ENCODE results near the gene BHMT2. TPM values are rescaled to one million over a fixed set of nuclear protein-coding genes. Genes with fewer than 3 reads are reported as not detected.

The BHMT2 gene
- total RNA-seq, 1 experiment from 2014 or later = 0.20 TPM

DNA sequence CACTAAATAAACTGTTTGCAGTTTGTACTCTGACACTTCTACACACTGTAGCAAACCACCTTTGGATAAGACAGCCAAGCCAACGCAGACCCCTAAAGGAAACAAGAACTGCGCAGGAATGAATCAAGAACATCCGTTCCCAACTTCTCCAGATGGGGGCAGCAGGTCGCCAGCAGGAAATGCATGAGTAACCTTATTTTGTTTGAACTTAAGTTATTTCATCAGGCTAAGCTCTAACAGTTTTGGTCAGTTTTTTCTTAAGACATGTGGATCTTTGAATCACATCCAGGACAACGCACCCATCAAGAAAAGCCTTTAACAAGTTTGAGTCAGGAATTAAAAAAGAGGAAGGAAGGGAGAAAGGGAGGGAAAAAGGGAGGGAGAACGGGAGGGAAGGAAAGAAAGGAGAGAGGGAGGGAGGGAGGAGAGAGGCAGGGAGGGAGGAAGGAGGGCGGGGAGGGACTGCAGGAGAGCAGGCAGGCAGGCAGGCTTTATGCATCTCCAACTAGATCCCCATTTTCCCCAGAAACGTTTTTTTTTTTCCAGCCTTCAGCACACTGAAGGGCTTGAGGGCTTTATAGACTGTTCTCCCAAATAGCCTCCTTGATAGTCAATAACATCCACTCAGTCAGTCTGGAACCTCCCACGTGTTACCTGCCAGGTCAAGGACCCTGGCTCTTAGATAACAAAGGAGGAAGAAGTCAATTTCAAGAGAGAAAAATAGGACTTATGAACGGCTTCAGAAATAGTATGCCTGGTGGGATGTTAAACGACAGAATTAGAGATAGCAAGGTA is 64.3 kb downstream of the BHMT2 start:
- peaks cover 5 to 16% of the 10 kb centered on the region in 2 experiments; a peak in 3 of 4 replicates for H3K4me1 ChIP-seq (ENCODE audit: control insufficient read depth in 1 of 2, insufficient read depth in 2 of 2, low read length in 2 of 2)
- H2AFZ ChIP-seq (ENCODE audit: low read depth, low read length, poor library complexity, severe bottlenecking) = peak overlapping the region; percentile 98
- H3K79me2 ChIP-seq (ENCODE audit: insufficient read depth, low read length) = no peaks in the 10 kb centered on the region
- no peaks in the 10 kb centered on the region for H3K27me3 ChIP-seq (ENCODE audit: insufficient read depth, low read length)
- ChIA-PET RAD21 (ENCODE audit: low non-redundant PET in 1 of 2, low total read pairs in 2 of 2, uncharacterized antibody in 2 of 2, unreplicated experiment in 2 of 2) (interaction anchor here (0.6 to 2.3 kb wide), 12 partner anchors 42 to 1273 kb away, joined by 3 to 44 read pairs (median 7); partner anchors contain the start of gene ARSB (in 1 of the 2)), CTCF (interaction anchor here (0.7 to 12.7 kb wide), 44 partner anchors 9 to 950 kb away, joined by 3 to 373 read pairs (median 5); partner anchors contain the start of gene ARSB), POLR2A (interaction anchor here (0.8 to 1.7 kb wide), 7 partner anchors 10 to 950 kb away, joined by 3 to 10 read pairs (median 4); no protein-coding TSS in a partner anchor)
- ATAC-seq (peak; percentile 89), DNase-seq (ENCODE audit: low read depth, low spot score) (peak; percentile 74)
- peak overlapping the region; percentile 78 for H3K4me2 ChIP-seq (ENCODE audit: low read length)
- intact Hi-C loops (cut with micrococcal nuclease) = loop anchor here (1.0 to 10.0 kb wide), 6 partner anchors 109 to 721 kb away; partner anchors contain the start of gene ARSB
- no peaks in the 10 kb centered on the region for H3K36me3 ChIP-seq (ENCODE audit: control insufficient read depth in 1 of 2, insufficient read depth in 2 of 2, low read length in 2 of 2)
- TF ChIP-seq EZH2 (IDR thresholded peaks at IDR 0.05) (no peak), SIN3A (IDR thresholded peaks at IDR 0.05; ENCODE audit: low read depth) (no peak), YY1 (IDR thresholded peaks at IDR 0.05; ENCODE audit: extremely low read depth, insufficient replicate concordance, low read depth, low read length) (no peak), CBX3 (IDR thresholded peaks at IDR 0.05; ENCODE audit: low read depth) (no peak), SRF (IDR thresholded peaks at IDR 0.05; ENCODE audit: low read depth) (no peak), POLR2AphosphoS5 (IDR thresholded peaks at IDR 0.05; ENCODE audit: low read depth, low read length) (no peak), FOSL1 (IDR thresholded peaks at IDR 0.05; ENCODE audit: low read depth) (no peak), POLR2A (IDR thresholded peaks at IDR 0.05; ENCODE audit: borderline replicate concordance, extremely low read depth, insufficient read depth, insufficient read length) (no peak), CEBPB (IDR thresholded peaks at IDR 0.05; ENCODE audit: low read depth) (0 out of 2 replicates have a peak, but pooled peaks have one; percentile 30), ELF1 (IDR thresholded peaks at IDR 0.05; ENCODE audit: borderline replicate concordance, low read depth) (no peak), EGR1 (IDR thresholded peaks at IDR 0.05; ENCODE audit: low read depth) (0 out of 2 replicates have a peak, but pooled peaks have one; percentile 4), SP1 (IDR thresholded peaks at IDR 0.05; ENCODE audit: low read depth) (no peak), ZFX (IDR thresholded peaks at IDR 0.05) (no peak), ZNF274 (IDR thresholded peaks at IDR 0.05; ENCODE audit: low read depth, low read length) (no peak), EZH2phosphoT487 (IDR thresholded peaks at IDR 0.05; ENCODE audit: borderline replicate concordance) (no peak), RAD21 (IDR thresholded peaks at IDR 0.05; ENCODE audit: low read depth) (peak; percentile 88)
- TF ChIP-seq, protein P1, sequence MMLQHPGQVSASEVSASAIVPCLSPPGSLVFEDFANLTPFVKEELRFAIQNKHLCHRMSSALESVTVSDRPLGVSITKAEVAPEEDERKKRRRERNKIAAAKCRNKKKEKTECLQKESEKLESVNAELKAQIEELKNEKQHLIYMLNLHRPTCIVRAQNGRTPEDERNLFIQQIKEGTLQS (IDR thresholded peaks at IDR 0.05) = no peak
- TF ChIP-seq, protein P2, sequence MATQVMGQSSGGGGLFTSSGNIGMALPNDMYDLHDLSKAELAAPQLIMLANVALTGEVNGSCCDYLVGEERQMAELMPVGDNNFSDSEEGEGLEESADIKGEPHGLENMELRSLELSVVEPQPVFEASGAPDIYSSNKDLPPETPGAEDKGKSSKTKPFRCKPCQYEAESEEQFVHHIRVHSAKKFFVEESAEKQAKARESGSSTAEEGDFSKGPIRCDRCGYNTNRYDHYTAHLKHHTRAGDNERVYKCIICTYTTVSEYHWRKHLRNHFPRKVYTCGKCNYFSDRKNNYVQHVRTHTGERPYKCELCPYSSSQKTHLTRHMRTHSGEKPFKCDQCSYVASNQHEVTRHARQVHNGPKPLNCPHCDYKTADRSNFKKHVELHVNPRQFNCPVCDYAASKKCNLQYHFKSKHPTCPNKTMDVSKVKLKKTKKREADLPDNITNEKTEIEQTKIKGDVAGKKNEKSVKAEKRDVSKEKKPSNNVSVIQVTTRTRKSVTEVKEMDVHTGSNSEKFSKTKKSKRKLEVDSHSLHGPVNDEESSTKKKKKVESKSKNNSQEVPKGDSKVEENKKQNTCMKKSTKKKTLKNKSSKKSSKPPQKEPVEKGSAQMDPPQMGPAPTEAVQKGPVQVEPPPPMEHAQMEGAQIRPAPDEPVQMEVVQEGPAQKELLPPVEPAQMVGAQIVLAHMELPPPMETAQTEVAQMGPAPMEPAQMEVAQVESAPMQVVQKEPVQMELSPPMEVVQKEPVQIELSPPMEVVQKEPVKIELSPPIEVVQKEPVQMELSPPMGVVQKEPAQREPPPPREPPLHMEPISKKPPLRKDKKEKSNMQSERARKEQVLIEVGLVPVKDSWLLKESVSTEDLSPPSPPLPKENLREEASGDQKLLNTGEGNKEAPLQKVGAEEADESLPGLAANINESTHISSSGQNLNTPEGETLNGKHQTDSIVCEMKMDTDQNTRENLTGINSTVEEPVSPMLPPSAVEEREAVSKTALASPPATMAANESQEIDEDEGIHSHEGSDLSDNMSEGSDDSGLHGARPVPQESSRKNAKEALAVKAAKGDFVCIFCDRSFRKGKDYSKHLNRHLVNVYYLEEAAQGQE (IDR thresholded peaks at IDR 0.05; ENCODE audit: low read depth) = no peak
- TF ChIP-seq, protein P3, sequence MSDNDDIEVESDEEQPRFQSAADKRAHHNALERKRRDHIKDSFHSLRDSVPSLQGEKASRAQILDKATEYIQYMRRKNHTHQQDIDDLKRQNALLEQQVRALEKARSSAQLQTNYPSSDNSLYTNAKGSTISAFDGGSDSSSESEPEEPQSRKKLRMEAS (IDR thresholded peaks at IDR 0.05) = peak; percentile 44
- TF ChIP-seq, protein P4, sequence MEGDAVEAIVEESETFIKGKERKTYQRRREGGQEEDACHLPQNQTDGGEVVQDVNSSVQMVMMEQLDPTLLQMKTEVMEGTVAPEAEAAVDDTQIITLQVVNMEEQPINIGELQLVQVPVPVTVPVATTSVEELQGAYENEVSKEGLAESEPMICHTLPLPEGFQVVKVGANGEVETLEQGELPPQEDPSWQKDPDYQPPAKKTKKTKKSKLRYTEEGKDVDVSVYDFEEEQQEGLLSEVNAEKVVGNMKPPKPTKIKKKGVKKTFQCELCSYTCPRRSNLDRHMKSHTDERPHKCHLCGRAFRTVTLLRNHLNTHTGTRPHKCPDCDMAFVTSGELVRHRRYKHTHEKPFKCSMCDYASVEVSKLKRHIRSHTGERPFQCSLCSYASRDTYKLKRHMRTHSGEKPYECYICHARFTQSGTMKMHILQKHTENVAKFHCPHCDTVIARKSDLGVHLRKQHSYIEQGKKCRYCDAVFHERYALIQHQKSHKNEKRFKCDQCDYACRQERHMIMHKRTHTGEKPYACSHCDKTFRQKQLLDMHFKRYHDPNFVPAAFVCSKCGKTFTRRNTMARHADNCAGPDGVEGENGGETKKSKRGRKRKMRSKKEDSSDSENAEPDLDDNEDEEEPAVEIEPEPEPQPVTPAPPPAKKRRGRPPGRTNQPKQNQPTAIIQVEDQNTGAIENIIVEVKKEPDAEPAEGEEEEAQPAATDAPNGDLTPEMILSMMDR (IDR thresholded peaks at IDR 0.05 in 2 of 3, conservative IDR thresholded peaks at IDR 0.05 in 1 of 3; ENCODE audit: borderline replicate concordance in 1 of 3, insufficient read depth in 1 of 3, low read depth in 2 of 3, low read length in 2 of 3) = peak; percentile 84 to 87 (median 85)
- no peaks in the 10 kb centered on the region for H3K9me3 ChIP-seq (ENCODE audit: control insufficient read depth in 1 of 2, insufficient read depth in 1 of 2, low read depth in 1 of 2, low read length in 2 of 2)
- peak overlapping the region; percentile 39 for H3K27ac ChIP-seq (ENCODE audit: low read depth, low read length)
- no TSS peak for BruUV-seq (replicated peaks)
- H3K9ac ChIP-seq (ENCODE audit: low read length) = peak overlapping the region; percentile 44
- H4K20me1 ChIP-seq (ENCODE audit: insufficient read depth) = no peaks in the 10 kb centered on the region
- no peaks in the 10 kb centered on the region for H3K9me2 ChIP-seq (ENCODE audit: insufficient read depth)
- H3K4me3 ChIP-seq (replicated peaks in 1 of 2; ENCODE audit: low read depth in 1 of 2, low read length in 2 of 2) = peak overlapping the region; percentile 27 to 35
